GM19099 (cell line): ENCODE results near the gene DUSP1.

Source experiments
- POLR2A ChIP-seq: IDR thresholded peaks from 3 replicates; pipeline ENCODE4 v1.6.1; 2011; ENCODE audit warnings: low read depth; ENCODE audit not compliant: insufficient read length; ENCODE audit errors: extremely low read depth

The DUSP1 gene

GRCh38 chr5:172745838-172746237 lies 25.2 kb downstream of the DUSP1 start:
- TF ChIP-seq POLR2A, result no peak

DNA sequence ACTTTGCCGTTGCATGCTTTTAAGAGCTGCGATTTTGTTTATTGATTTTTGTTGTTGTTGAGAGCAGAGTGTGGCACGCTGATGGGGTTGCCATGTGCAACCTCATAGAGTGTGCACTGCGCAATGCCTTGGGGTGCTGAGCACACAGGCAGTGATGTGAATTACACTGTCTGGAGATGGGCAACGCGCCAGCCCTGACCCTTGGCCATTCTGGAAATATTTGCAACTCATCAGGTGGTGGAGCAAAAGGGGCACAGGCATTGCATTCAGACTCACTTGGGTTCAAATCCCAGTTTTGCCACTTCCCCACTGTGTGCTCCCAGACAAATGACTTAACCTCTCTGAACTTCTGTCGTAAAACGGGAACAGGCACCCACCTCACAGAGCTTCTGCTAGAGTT lies 25.6 kb downstream of the DUSP1 start:
- no peak for TF ChIP-seq POLR2A

GRCh38 chr5:172744123-172745104 lies 26.6 kb downstream of the DUSP1 start:
- TF ChIP-seq POLR2A, result no peak

- TF ChIP-seq POLR2A, result no peak
Observed at GRCh38 chr5:172743112-172743959, 27.7 kb downstream of the DUSP1 start.

GRCh38 chr5:172741206-172741582 lies 29.8 kb downstream of the DUSP1 start:
- no peak for TF ChIP-seq POLR2A

GRCh38 chr5:172740428-172741205 lies 30.4 kb downstream of the DUSP1 start:
- no peak for TF ChIP-seq POLR2A

GRCh38 chr5:172739375-172739774 lies 31.6 kb downstream of the DUSP1 start:
- no peak for TF ChIP-seq POLR2A

DNA sequence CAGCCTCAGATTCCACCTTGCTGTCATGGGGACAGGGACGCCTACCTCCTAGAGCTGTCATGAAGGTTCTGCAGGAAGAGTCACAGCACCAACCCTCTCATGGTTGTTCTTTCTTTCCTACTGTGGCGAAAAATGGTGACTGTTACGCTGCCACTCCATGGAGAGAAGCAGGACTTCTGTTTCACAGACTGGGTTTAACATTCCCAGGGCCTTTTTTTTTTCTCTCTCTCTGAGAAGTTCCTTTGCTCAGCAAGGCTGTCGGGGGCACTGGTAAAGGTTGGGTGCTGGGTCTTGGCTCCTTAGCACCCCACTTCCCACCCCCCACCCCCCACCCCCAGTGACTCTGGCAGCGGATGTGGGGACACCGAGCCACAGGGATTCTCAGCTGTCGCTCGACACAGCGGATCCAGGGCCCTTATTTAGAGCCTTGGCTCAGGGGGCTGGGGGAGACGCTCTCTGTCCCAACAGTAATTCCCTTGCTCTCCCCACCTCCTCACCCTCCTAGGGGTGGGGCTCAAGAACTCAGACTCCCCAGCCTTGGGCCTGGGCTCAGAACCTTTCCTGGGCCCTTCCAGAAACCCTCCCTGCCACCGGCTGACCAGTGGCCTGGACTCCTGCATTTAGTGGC lies 34.4 kb downstream of the DUSP1 start:
- no peak for TF ChIP-seq POLR2A

GRCh38 chr5:172735141-172735831 lies 35.7 kb downstream of the DUSP1 start:
- no peak for TF ChIP-seq POLR2A

- no peak for TF ChIP-seq POLR2A
Observed at GRCh38 chr5:172733974-172734346, 37.0 kb downstream of the DUSP1 start.

GRCh38 chr5:172733131-172733973 lies 37.6 kb downstream of the DUSP1 start:
- no peak for TF ChIP-seq POLR2A

DNA sequence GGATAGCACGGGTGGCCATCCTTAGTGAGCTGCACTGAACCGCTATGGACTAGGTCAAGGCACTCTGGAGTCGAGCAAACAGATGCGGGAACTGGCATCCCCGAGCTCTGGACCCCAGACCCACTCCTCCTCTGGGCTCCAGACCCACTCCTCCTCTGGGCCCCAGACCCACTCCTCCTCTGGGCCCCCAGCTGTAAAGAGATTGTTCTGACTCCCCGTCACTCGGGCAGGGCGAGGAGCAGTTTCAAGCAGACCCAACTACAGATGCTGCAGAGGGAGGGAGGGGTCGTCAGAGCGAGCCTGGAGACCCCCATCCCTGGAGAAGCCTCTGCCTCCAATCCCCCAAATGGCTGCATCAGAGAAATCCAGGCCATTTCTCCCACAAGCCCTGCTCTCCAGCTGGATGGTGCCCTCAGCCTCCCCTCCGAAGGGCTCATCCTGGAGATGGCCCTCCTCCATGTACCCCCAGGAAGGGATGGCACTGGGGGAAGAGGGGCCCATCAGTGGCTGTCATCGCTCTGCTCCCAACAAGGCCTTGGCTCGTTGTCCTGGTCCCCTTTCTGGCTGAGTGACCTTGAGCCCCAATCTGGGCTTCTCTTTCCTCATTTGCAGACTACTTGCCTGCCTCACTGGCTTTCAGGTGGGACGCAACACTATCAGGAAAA lies 38.7 kb downstream of the DUSP1 start:
- TF ChIP-seq POLR2A, result no peak

GRCh38 chr5:172731680-172732074 lies 39.3 kb downstream of the DUSP1 start:
- TF ChIP-seq POLR2A, result no peak
